Aorta (tissue), 4 donors: ENCODE data around the gene RPAIN. TPM values are rescaled to one million over a fixed set of nuclear protein-coding genes. Genes with fewer than 3 reads are reported as not detected.

Experiments used
- polyA plus RNA-seq, 2 donors: library from polyadenylated mRNA; stranded (reverse); fragments of 200-250 nt; gene quantifications; one replicate each; pipeline ENCODE4 v1.2.3, GENCODE V29; 2013
- total RNA-seq, 2 donors: library from RNA; stranded (reverse); fragmentation: NEBNext Ultra II Directional; extraction: Animal tissue kit (Norgen Biotek cat#: 25700); gene quantifications; one replicate each; pipeline ENCODE4 v1.2.1, GENCODE V29; 2021
- donor health status: healthy with polysubstance abuse.
- donor health status: Bipolar disorder and iron deficiency.
- donor health status: DM: no; HTN: no; CAD: no.
- donor health status: DM: yes; HTN: yes; CAD: no.

Gene RPAIN
- total and polyA plus RNA-seq, 4 donors = 29.2 to 59.6 (median 38.3) TPM

Other genes with a start within 250 kb of the RPAIN start
- 10 to 100 TPM in 1 of 2 donors, 1 to 10 TPM in 1; 8.1 to 10.3 TPM for gene ZNF594, start 228.3 kb upstream of the RPAIN start, total RNA-seq
- gene ZNF594, start 228.3 kb upstream of the RPAIN start, polyA plus RNA-seq = 1 to 10 TPM in 1 of 2 donors, under 1 TPM in 1; 0.75 to 1.9 TPM
- 1 to 10 TPM; 5.8 to 6.1 TPM for gene SCIMP, start 185.3 kb upstream of the RPAIN start, total RNA-seq
- 1 to 10 TPM in 1 of 2 donors, under 1 TPM in 1; 0.84 to 8.0 TPM for gene SCIMP, start 185.3 kb upstream of the RPAIN start, polyA plus RNA-seq
- gene RABEP1, start 137.9 kb upstream of the RPAIN start, total RNA-seq = 10 to 100 TPM; 42.3 to 47.5 TPM
- 10 to 100 TPM; 21.1 to 26.4 TPM for gene RABEP1, start 137.9 kb upstream of the RPAIN start, polyA plus RNA-seq
- 10 to 100 TPM; 43.2 to 56.5 TPM for gene NUP88, start 520 bp upstream of the RPAIN start, total RNA-seq
- gene NUP88, start 520 bp upstream of the RPAIN start, polyA plus RNA-seq = 10 to 100 TPM; 28.2 to 50.7 TPM
- 10 to 100 TPM; 51.8 to 60.1 TPM for gene C1QBP, start 19.0 kb downstream of the RPAIN start, total RNA-seq
- 100 to 1,000 TPM in 1 of 2 donors, 10 to 100 TPM in 1; 58.5 to 111 TPM for gene C1QBP, start 19.0 kb downstream of the RPAIN start, polyA plus RNA-seq
- 10 to 100 TPM in 1 of 2 donors, 1 to 10 TPM in 1; 9.5 to 11.2 TPM for gene DHX33, start 48.8 kb downstream of the RPAIN start, total RNA-seq
- 1 to 10 TPM; 2.9 to 5.7 TPM for gene DHX33, start 48.8 kb downstream of the RPAIN start, polyA plus RNA-seq
- 10 to 100 TPM; 47.3 to 57.5 TPM for gene DERL2, start 66.0 kb downstream of the RPAIN start, total RNA-seq
- gene DERL2, start 66.0 kb downstream of the RPAIN start, polyA plus RNA-seq = 10 to 100 TPM; 30.9 to 57.6 TPM
- 10 to 100 TPM; 14.6 to 16.1 TPM for gene MIS12, start 66.4 kb downstream of the RPAIN start, total RNA-seq
- 10 to 100 TPM in 1 of 2 donors, 1 to 10 TPM in 1; 7.3 to 11.2 TPM for gene MIS12, start 66.4 kb downstream of the RPAIN start, polyA plus RNA-seq
- gene NLRP1, start 164.3 kb downstream of the RPAIN start, total RNA-seq = 10 to 100 TPM; 35.2 to 82.2 TPM
- 10 to 100 TPM; 11.1 to 63.0 TPM for gene NLRP1, start 164.3 kb downstream of the RPAIN start, polyA plus RNA-seq